PFSK-1 (cell line): ENCODE measurements around the gene SLC25A34.

ENCODE experiments used
- POLR2AphosphoS5 ChIP-seq: IDR thresholded peaks from 2 replicates; pipeline ENCODE4 v1.6.1; 2012; ENCODE audit warnings: low read depth, mild to moderate bottlenecking, control low read depth, low read length, moderate library complexity
- REST ChIP-seq, 2 experiments: IDR thresholded peaks; 2 replicates each; pipeline versions ENCODE4 v1.6.1 to v1.8.0; 2011 to 2012; ENCODE audit warnings: low read depth in 2 of 2, low read length in 2 of 2, control low read depth in 1 of 2, inconsistent platforms in 1 of 2, mild to moderate bottlenecking in 1 of 2, moderate library complexity in 1 of 2; ENCODE audit not compliant: insufficient read depth in 1 of 2

- TF ChIP-seq POLR2AphosphoS5 = no peak
- TF ChIP-seq REST (IDR thresholded peaks at IDR 0.05; ENCODE audit: insufficient read depth in 1 of 2, low read depth in 2 of 2, low read length in 2 of 2) = no peak
These were observed 45.7 kb upstream of the SLC25A34 start for GRCh38 chr1:15690317-15690716.
